ENCODE results near the gene CFAP53. TPM values are rescaled to one million over a fixed set of nuclear protein-coding genes. Genes with fewer than 3 reads are reported as not detected.

The CFAP53 gene
- total RNA-seq, 1 donor from 2014 or later = 0.17 TPM

DNA sequence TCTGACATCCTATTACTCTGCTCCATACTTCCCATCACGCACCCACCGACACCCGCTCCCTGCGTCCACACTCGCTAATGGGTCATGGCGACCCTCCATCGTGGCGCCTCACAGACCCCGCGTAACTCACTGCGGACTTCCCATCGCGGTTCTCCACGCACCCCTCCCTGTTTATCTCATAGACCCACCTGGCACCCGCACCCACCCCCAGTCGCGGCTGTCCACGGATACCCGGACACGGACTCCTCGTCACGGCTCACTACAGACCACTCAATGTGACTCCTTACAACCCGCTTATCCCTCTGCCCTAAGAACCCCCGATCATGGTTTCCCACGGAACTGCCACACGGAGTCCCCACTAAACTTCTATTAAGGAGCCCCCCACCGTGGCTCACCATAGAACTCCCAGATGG, 20.7 kb upstream of the CFAP53 start:
- Mint-ChIP-seq H3K4me3 (ENCODE audit: unreplicated experiment) (peak overlapping the region; percentile 94), H3K27ac (ENCODE audit: unreplicated experiment) (peak overlapping the region; percentile 91), H3K27me3 (ENCODE audit: low read depth) (peaks cover 10% of the 10 kb centered on the region), H3K9me3 (ENCODE audit: low read depth) (no peaks in the 10 kb centered on the region), H3K36me3 (ENCODE audit: low read depth) (peaks cover 10% of the 10 kb centered on the region), H3K4me1 (ENCODE audit: low read depth) (peaks cover 25% of the 10 kb centered on the region)
- TF ChIP-seq, protein P1, sequence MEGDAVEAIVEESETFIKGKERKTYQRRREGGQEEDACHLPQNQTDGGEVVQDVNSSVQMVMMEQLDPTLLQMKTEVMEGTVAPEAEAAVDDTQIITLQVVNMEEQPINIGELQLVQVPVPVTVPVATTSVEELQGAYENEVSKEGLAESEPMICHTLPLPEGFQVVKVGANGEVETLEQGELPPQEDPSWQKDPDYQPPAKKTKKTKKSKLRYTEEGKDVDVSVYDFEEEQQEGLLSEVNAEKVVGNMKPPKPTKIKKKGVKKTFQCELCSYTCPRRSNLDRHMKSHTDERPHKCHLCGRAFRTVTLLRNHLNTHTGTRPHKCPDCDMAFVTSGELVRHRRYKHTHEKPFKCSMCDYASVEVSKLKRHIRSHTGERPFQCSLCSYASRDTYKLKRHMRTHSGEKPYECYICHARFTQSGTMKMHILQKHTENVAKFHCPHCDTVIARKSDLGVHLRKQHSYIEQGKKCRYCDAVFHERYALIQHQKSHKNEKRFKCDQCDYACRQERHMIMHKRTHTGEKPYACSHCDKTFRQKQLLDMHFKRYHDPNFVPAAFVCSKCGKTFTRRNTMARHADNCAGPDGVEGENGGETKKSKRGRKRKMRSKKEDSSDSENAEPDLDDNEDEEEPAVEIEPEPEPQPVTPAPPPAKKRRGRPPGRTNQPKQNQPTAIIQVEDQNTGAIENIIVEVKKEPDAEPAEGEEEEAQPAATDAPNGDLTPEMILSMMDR (IDR thresholded peaks at IDR 0.05) = no peak
- DNase-seq (ENCODE audit: low spot score) = no peak

DNA sequence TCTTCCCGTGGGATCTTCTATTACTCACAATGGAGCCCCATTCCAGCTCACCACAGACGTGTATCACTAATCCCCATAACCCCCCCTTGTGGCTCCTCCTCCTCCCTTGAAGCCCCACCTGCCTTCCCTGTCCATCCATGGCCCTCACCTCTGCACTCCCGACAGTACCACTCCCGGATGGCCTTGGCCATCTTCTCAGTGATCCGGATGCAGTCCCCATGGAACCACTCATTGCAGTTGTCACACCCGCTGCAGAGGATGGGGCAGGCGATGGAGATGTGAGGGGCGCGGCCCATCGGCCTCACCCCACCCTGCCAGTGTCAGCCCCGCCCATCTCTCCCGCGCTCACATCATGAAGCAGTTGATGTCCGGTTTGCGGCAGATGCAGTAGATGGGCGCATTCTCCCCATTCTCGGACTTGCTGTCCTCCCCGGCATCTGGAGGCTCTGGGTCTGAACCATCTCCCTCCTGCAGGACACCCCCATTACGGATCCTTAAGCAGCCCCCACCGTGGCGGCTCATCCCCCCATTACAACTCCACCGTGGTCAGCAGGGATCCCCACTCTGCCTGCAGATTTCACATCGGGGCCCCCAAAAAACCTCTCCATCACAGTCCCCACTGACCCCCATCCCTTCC, 20.2 kb upstream of the CFAP53 start:
- H3K27me3 Mint-ChIP-seq (ENCODE audit: low read depth) = peaks cover 10% of the 10 kb centered on the region
- no peak for DNase-seq (ENCODE audit: low spot score)
- peak overlapping the region; percentile 65 for H3K27ac Mint-ChIP-seq (ENCODE audit: unreplicated experiment)
- TF ChIP-seq, protein P1 (IDR thresholded peaks at IDR 0.05) = no peak
- H3K4me1 Mint-ChIP-seq (ENCODE audit: low read depth) = peaks cover 25% of the 10 kb centered on the region
- H3K9me3 Mint-ChIP-seq (ENCODE audit: low read depth) = no peaks in the 10 kb centered on the region
- peak overlapping the region; percentile 94 for H3K4me3 Mint-ChIP-seq (ENCODE audit: unreplicated experiment)
- peaks cover 10% of the 10 kb centered on the region for H3K36me3 Mint-ChIP-seq (ENCODE audit: low read depth)

DNA sequence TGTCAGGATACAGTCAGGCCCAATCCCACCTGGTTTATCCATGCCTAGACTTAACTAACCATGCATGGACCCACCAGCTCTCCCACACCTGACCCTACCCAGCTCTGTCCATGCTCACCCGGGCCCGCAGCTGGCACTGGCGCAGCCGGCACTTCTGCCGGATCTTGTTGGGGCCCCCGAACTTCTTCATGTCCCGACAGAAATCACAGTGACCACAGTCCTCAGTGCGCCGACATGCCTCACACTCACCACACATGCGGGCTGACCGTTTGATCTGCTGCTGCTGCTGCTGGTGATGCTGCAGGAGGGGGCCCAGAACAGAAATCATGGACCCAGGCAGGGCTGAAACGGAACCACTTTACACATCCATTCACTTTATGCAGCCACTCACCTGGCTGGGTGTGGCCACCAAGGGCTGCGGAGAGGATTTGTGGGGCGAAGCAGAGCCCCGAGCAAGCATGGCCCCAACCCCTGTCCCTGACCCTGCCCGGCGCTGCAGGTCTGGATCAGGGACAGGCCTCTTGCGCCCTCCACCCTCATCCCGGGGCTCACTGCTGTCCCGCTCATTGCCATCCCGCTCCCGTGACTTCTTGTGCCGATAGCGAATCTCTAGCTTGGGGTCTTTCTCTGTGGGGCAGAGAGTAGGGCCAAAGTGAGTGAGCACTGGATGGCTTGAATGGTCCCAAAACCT, 19.5 kb upstream of the CFAP53 start:
- Mint-ChIP-seq H3K4me1 (ENCODE audit: low read depth) (peaks cover 30% of the 10 kb centered on the region), H3K27me3 (ENCODE audit: low read depth) (peaks cover 5% of the 10 kb centered on the region), H3K36me3 (ENCODE audit: low read depth) (peaks cover 10% of the 10 kb centered on the region), H3K27ac (ENCODE audit: unreplicated experiment) (peak overlapping the region; percentile 65), H3K9me3 (ENCODE audit: low read depth) (no peaks in the 10 kb centered on the region), H3K4me3 (ENCODE audit: unreplicated experiment) (peak overlapping the region; percentile 94)
- DNase-seq (ENCODE audit: low spot score) = no peak
- TF ChIP-seq, protein P1 (IDR thresholded peaks at IDR 0.05) = no peak

DNA sequence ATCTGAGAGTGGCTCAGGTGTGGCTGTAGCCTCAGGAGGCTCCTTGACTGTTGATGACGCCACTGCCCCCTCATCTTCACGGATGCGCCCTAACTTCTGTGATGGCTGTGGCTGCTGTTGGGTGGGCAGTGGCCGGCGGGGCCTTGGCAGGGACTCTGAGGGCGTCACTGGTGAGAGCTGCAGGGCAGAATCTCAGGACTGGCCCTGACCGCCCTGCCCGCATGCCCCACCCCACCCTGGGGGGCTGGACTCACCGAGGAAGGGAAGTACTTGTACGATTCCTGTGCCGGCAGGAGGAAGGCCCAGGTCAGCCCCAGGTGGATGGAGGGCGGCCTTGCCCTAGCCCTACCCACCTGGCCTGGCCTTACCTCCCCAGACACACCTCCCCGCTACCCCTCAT, 18.8 kb upstream of the CFAP53 start:
- Mint-ChIP-seq H3K4me1 (ENCODE audit: low read depth) (peaks cover 38% of the 10 kb centered on the region), H3K4me3 (ENCODE audit: unreplicated experiment) (no peak overlapping the region), H3K36me3 (ENCODE audit: low read depth) (peaks cover 13% of the 10 kb centered on the region), H3K27me3 (ENCODE audit: low read depth) (peaks cover under 1% of the 10 kb centered on the region), H3K27ac (ENCODE audit: unreplicated experiment) (no peak overlapping the region), H3K9me3 (ENCODE audit: low read depth) (no peaks in the 10 kb centered on the region)
- TF ChIP-seq, protein P1 (IDR thresholded peaks at IDR 0.05) = no peak
- DNase-seq (ENCODE audit: low spot score) = no peak

DNA sequence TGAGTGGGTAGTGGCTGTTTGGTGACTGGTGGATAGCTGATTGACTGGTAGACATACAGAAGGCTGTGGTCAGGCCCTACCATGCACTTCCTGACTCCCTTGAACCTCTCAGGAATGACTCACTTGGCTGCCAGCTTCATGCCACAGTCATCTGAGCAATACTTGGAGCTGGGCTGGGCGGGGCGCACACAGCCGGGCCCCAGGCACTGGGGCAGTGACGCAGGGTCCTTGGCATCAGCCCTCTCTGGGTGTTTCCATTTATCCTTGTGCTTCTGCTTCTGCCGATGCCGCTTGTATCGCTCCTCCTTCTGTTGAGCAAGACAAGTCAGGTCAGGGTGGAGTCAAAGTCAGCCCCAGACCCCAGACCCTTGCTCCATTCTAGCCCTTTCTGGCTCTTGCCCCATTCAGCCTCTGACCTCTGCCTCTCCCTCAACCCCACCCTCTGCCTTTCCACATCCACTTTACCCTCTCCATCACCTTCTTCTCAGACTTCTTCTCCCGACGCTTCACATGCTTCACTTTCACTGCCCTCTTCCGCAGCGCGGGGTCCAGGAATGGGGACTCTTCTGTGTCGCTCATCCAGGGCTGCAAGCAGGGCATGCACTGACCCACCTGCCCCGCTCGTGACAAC, 18.1 kb upstream of the CFAP53 start:
- Mint-ChIP-seq H3K9me3 (ENCODE audit: low read depth) (no peaks in the 10 kb centered on the region), H3K27me3 (ENCODE audit: low read depth) (no peaks in the 10 kb centered on the region), H3K4me1 (ENCODE audit: low read depth) (peaks cover 45% of the 10 kb centered on the region), H3K4me3 (ENCODE audit: unreplicated experiment) (no peak overlapping the region), H3K27ac (ENCODE audit: unreplicated experiment) (peak overlapping the region; percentile 76), H3K36me3 (ENCODE audit: low read depth) (peaks cover 13% of the 10 kb centered on the region)
- TF ChIP-seq, protein P1 (IDR thresholded peaks at IDR 0.05) = no peak
- no peak for DNase-seq (ENCODE audit: low spot score)
